Measurements from ENCODE around the gene LARP4B.
A peak's percentile ranks its signal among the peaks of the same experiment; 100 is the strongest.

The LARP4B gene

GRCh38 chr10:945778-946177, 14.3 kb upstream of the LARP4B start:
- H3K9ac ChIP-seq (ENCODE audit: low read length): no peak overlapping the region
- H3K27ac ChIP-seq (ENCODE audit: low read depth, low read length): no peak overlapping the region
- no peaks in the 10 kb centered on the region for H3K79me2 ChIP-seq (ENCODE audit: control insufficient read depth, insufficient read depth, low read length, poor library complexity)
- H3K4ac ChIP-seq (ENCODE audit: low read depth, low read length): no peak overlapping the region
- H3K14ac ChIP-seq (ENCODE audit: low read length): no peak overlapping the region
- no peak overlapping the region for H2BK5ac ChIP-seq (ENCODE audit: low read depth, low read length, poor library complexity)
- H3K4me1 ChIP-seq (ENCODE audit: control insufficient read depth in 1 of 2, insufficient read depth in 2 of 2, low read length in 2 of 2): no peaks in the 10 kb centered on the region
- DNase-seq: no peak
- H3K4me2 ChIP-seq (ENCODE audit: low read length): no peak overlapping the region
- H3K36me3 ChIP-seq (ENCODE audit: control insufficient read depth in 1 of 2, insufficient read depth in 2 of 2, low read length in 2 of 2): no peaks in the 10 kb centered on the region
- H3K4me3 ChIP-seq (ENCODE audit: low read depth, low read length): no peak overlapping the region
- no peak overlapping the region for H2AK5ac ChIP-seq (ENCODE audit: low read length)
- no peak overlapping the region for H2BK120ac ChIP-seq (ENCODE audit: insufficient read depth, low read length, poor library complexity)
- no peak overlapping the region for H2AFZ ChIP-seq (ENCODE audit: insufficient read depth, low read length, poor library complexity)
- no peaks in the 10 kb centered on the region for H3K79me1 ChIP-seq (ENCODE audit: low read length)
- no peaks in the 10 kb centered on the region for H3K27me3 ChIP-seq (ENCODE audit: insufficient read depth, low read length)
- WGBS (ENCODE audit: extremely low coverage, insufficient coverage, insufficient read length): no CpG with 5 or more reads among the region's 6 CpGs
- no peak overlapping the region for H4K12ac ChIP-seq (ENCODE audit: low read depth, low read length)
- no peak overlapping the region for H3K23ac ChIP-seq (ENCODE audit: low read length)
- no peak overlapping the region for H2BK12ac ChIP-seq (ENCODE audit: low read length)
- peaks cover 4% of the 10 kb centered on the region for H3K9me3 ChIP-seq (ENCODE audit: insufficient read depth, low read depth, low read length)
- no peak overlapping the region for H3K18ac ChIP-seq (ENCODE audit: low read length)
- H4K91ac ChIP-seq (ENCODE audit: low read depth, low read length): no peak overlapping the region
- no peak overlapping the region for H4K8ac ChIP-seq (ENCODE audit: low read depth, low read length)

DNA sequence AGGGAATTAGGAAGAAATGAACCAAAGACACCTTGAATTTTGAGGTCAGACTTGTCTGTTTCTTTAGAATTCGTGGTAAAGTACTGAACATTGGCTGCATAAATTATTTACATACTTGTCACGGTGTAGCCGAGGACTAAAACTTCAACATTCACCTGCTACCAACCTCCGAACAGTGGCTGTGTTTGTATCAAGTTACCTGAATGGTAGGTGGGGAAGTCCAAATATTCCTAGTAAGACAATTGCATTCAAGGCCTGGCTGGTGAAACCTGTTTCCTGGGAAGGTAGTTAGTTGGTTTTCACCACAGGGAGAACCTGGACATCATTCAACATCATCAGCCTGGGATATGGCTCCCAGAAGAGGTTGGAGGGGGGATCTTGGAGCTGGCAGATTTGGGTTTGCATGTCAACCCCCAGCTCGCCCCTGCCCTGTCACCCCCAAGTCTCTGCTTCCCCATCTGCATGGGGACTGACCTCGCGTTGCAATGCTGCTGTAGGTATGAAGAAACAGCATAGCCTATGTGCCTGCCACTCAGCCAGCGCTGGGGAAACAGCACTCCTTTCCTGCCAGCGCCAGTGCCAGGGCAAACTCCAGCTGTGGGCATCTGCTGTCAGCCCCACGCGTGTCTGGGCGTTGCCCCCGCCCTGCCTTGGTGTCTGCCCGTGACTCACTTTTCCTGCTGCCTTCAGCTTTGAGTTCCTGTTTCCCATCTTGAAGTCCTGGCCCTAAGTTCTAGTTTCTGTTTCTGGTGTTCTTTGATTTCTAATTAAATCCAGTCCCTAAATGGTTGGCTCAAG, 12.7 kb upstream of the LARP4B start:
- Histone ChIP-seq H3K79me1 (ENCODE audit: low read length) (no peaks in the 10 kb centered on the region), H3K27me3 (ENCODE audit: insufficient read depth, low read length) (no peaks in the 10 kb centered on the region), H3K9me3 (ENCODE audit: insufficient read depth, low read depth, low read length) (peaks cover 1% of the 10 kb centered on the region), H3K9ac (ENCODE audit: low read length) (peak overlapping the region; percentile 52), H2BK5ac (ENCODE audit: low read depth, low read length, poor library complexity) (no peak overlapping the region), H2AK5ac (ENCODE audit: low read length) (no peak overlapping the region), H3K23ac (ENCODE audit: low read length) (peak overlapping the region; percentile 4), H3K4me3 (ENCODE audit: low read depth, low read length) (no peak overlapping the region), H4K8ac (ENCODE audit: low read depth, low read length) (no peak overlapping the region), H3K14ac (ENCODE audit: low read length) (no peak overlapping the region), H2AFZ (ENCODE audit: insufficient read depth, low read length, poor library complexity) (no peak overlapping the region), H3K18ac (ENCODE audit: low read length) (no peak overlapping the region), H2BK12ac (ENCODE audit: low read length) (no peak overlapping the region), H3K4me1 (ENCODE audit: control insufficient read depth in 1 of 2, insufficient read depth in 2 of 2, low read length in 2 of 2) (no peaks in the 10 kb centered on the region), H4K12ac (ENCODE audit: low read depth, low read length) (no peak overlapping the region), H3K79me2 (ENCODE audit: control insufficient read depth, insufficient read depth, low read length, poor library complexity) (no peaks in the 10 kb centered on the region), H3K4ac (ENCODE audit: low read depth, low read length) (no peak overlapping the region), H3K27ac (ENCODE audit: low read depth, low read length) (no peak overlapping the region), H3K36me3 (ENCODE audit: control insufficient read depth in 1 of 2, insufficient read depth in 2 of 2, low read length in 2 of 2) (no peaks in the 10 kb centered on the region), H3K4me2 (ENCODE audit: low read length) (no peak overlapping the region), H4K91ac (ENCODE audit: low read depth, low read length) (no peak overlapping the region), H2BK120ac (ENCODE audit: insufficient read depth, low read length, poor library complexity) (no peak overlapping the region)
- no CpG with 5 or more reads among the region's 14 CpGs for WGBS (ENCODE audit: extremely low coverage, insufficient coverage, insufficient read length)
- DNase-seq: peak; percentile 12 to 36

DNA sequence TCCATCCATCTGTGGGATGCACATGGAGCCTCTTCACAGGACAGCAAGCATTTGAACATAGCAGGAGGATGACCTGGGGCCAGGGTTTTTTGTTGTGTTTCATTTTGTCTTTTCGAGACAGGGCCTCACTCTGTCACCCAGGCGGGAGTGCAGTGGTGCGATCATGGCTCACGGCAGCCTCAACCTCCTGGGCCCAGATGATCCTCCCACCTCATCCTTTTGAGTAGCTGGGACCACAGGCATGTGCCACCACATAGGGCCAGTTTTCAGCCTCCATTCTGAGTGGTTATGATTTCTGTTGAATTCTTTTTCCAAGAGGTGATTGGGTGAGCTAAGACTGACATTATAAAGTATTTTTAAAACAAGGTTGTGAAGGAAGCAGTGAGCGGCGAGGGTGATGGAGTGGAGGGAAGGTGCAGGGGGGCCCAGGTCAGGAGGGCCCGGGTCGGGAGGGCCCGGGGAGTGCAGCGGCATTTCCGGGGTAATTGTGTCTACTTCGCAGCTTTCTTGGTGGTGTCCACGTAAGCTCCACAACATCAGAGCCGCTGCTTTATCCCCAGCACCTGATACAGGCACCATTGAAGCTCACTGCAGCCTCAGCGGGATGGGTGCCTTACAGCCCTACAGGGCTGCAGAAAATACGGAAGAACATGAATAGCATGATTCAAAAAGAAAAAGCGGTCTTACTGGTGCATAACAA, 12.0 kb upstream of the LARP4B start:
- H3K4me2 ChIP-seq (ENCODE audit: low read length): no peak overlapping the region
- DNase-seq: no peak
- no peak overlapping the region for H2AK5ac ChIP-seq (ENCODE audit: low read length)
- H3K4me3 ChIP-seq (ENCODE audit: low read depth, low read length): no peak overlapping the region
- H2BK12ac ChIP-seq (ENCODE audit: low read length): no peak overlapping the region
- H3K14ac ChIP-seq (ENCODE audit: low read length): no peak overlapping the region
- H3K9me3 ChIP-seq (ENCODE audit: insufficient read depth, low read depth, low read length): peaks cover 1% of the 10 kb centered on the region
- no peak overlapping the region for H3K4ac ChIP-seq (ENCODE audit: low read depth, low read length)
- no peak overlapping the region for H3K9ac ChIP-seq (ENCODE audit: low read length)
- no peaks in the 10 kb centered on the region for H3K36me3 ChIP-seq (ENCODE audit: control insufficient read depth in 1 of 2, insufficient read depth in 2 of 2, low read length in 2 of 2)
- H3K4me1 ChIP-seq (ENCODE audit: control insufficient read depth in 1 of 2, insufficient read depth in 2 of 2, low read length in 2 of 2): no peaks in the 10 kb centered on the region
- H4K91ac ChIP-seq (ENCODE audit: low read depth, low read length): no peak overlapping the region
- no peak overlapping the region for H2BK5ac ChIP-seq (ENCODE audit: low read depth, low read length, poor library complexity)
- H2AFZ ChIP-seq (ENCODE audit: insufficient read depth, low read length, poor library complexity): no peak overlapping the region
- no CpG with 5 or more reads among the region's 17 CpGs for WGBS (ENCODE audit: extremely low coverage, insufficient coverage, insufficient read length)
- no peak overlapping the region for H3K23ac ChIP-seq (ENCODE audit: low read length)
- H3K79me1 ChIP-seq (ENCODE audit: low read length): no peaks in the 10 kb centered on the region
- no peak overlapping the region for H3K18ac ChIP-seq (ENCODE audit: low read length)
- no peak overlapping the region for H4K12ac ChIP-seq (ENCODE audit: low read depth, low read length)
- no peaks in the 10 kb centered on the region for H3K79me2 ChIP-seq (ENCODE audit: control insufficient read depth, insufficient read depth, low read length, poor library complexity)
- no peak overlapping the region for H3K27ac ChIP-seq (ENCODE audit: low read depth, low read length)
- H3K27me3 ChIP-seq (ENCODE audit: insufficient read depth, low read length): no peaks in the 10 kb centered on the region
- H2BK120ac ChIP-seq (ENCODE audit: insufficient read depth, low read length, poor library complexity): no peak overlapping the region
- no peak overlapping the region for H4K8ac ChIP-seq (ENCODE audit: low read depth, low read length)

GRCh38 chr10:938941-939678, 7.6 kb upstream of the LARP4B start:
- H3K4me1 ChIP-seq (ENCODE audit: control insufficient read depth in 1 of 2, insufficient read depth in 2 of 2, low read length in 2 of 2): no peaks in the 10 kb centered on the region
- no peaks in the 10 kb centered on the region for H3K9me3 ChIP-seq (ENCODE audit: insufficient read depth, low read depth, low read length)
- H2AFZ ChIP-seq (ENCODE audit: insufficient read depth, low read length, poor library complexity): no peak overlapping the region
- no CpG with 5 or more reads among the region's 10 CpGs for WGBS (ENCODE audit: extremely low coverage, insufficient coverage, insufficient read length)
- no peak overlapping the region for H4K91ac ChIP-seq (ENCODE audit: low read depth, low read length)
- no peaks in the 10 kb centered on the region for H3K36me3 ChIP-seq (ENCODE audit: control insufficient read depth in 1 of 2, insufficient read depth in 2 of 2, low read length in 2 of 2)
- H2BK120ac ChIP-seq (ENCODE audit: insufficient read depth, low read length, poor library complexity): no peak overlapping the region
- H3K4ac ChIP-seq (ENCODE audit: low read depth, low read length): no peak overlapping the region
- no peak overlapping the region for H3K23ac ChIP-seq (ENCODE audit: low read length)
- H3K9ac ChIP-seq (ENCODE audit: low read length): no peak overlapping the region
- H3K4me2 ChIP-seq (ENCODE audit: low read length): no peak overlapping the region
- no peak overlapping the region for H3K4me3 ChIP-seq (ENCODE audit: low read depth, low read length)
- no peaks in the 10 kb centered on the region for H3K79me1 ChIP-seq (ENCODE audit: low read length)
- no peak overlapping the region for H4K8ac ChIP-seq (ENCODE audit: low read depth, low read length)
- no peak overlapping the region for H4K12ac ChIP-seq (ENCODE audit: low read depth, low read length)
- no peak overlapping the region for H3K18ac ChIP-seq (ENCODE audit: low read length)
- H2BK12ac ChIP-seq (ENCODE audit: low read length): no peak overlapping the region
- no peak overlapping the region for H3K14ac ChIP-seq (ENCODE audit: low read length)
- no peaks in the 10 kb centered on the region for H3K79me2 ChIP-seq (ENCODE audit: control insufficient read depth, insufficient read depth, low read length, poor library complexity)
- DNase-seq: no peak
- no peaks in the 10 kb centered on the region for H3K27me3 ChIP-seq (ENCODE audit: insufficient read depth, low read length)
- no peak overlapping the region for H2BK5ac ChIP-seq (ENCODE audit: low read depth, low read length, poor library complexity)
- H2AK5ac ChIP-seq (ENCODE audit: low read length): no peak overlapping the region
- H3K27ac ChIP-seq (ENCODE audit: low read depth, low read length): no peak overlapping the region
